Astrocyte (in vitro differentiated cells and primary cell): ENCODE data around the gene HS3ST1.

Experiments
- CTCF ChIP-seq: IDR thresholded peaks from 2 replicates; pipeline ENCODE4 v1.5.1; 2011; ENCODE audit warnings: low read depth, mild to moderate bottlenecking, inconsistent platforms, low read length, moderate library complexity; ENCODE audit not compliant: insufficient read depth
- EZH2 ChIP-seq: IDR thresholded peaks from 2 replicates; pipeline ENCODE4 v1.6.1; 2012; ENCODE audit warnings: mild to moderate bottlenecking, low read length, inconsistent platforms; ENCODE audit not compliant: insufficient read depth

- TF ChIP-seq CTCF (no peak), EZH2 (no peak)
Observed at GRCh38 chr4:11355226-11355625, 73.5 kb downstream of the HS3ST1 start.
